Measurements from ENCODE around the gene INHA. TPM values are rescaled to one million over a fixed set of nuclear protein-coding genes. Genes with fewer than 3 reads are reported as not detected.

Gene INHA
- total RNA-seq, 1 experiment from 2014 or later: 0.80 TPM

GRCh38 chr2:219611306-219611705, 39.2 kb downstream of the INHA start:
- no peak overlapping the region for H3K27ac Mint-ChIP-seq (ENCODE audit: unreplicated experiment)
- no peak for DNase-seq
- TF ChIP-seq, protein P1, sequence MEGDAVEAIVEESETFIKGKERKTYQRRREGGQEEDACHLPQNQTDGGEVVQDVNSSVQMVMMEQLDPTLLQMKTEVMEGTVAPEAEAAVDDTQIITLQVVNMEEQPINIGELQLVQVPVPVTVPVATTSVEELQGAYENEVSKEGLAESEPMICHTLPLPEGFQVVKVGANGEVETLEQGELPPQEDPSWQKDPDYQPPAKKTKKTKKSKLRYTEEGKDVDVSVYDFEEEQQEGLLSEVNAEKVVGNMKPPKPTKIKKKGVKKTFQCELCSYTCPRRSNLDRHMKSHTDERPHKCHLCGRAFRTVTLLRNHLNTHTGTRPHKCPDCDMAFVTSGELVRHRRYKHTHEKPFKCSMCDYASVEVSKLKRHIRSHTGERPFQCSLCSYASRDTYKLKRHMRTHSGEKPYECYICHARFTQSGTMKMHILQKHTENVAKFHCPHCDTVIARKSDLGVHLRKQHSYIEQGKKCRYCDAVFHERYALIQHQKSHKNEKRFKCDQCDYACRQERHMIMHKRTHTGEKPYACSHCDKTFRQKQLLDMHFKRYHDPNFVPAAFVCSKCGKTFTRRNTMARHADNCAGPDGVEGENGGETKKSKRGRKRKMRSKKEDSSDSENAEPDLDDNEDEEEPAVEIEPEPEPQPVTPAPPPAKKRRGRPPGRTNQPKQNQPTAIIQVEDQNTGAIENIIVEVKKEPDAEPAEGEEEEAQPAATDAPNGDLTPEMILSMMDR (IDR thresholded peaks at IDR 0.05; ENCODE audit: unreplicated experiment): no peak
- CTCF ChIA-PET: no interaction called here
- H3K36me3 Mint-ChIP-seq (ENCODE audit: insufficient read depth, unreplicated experiment): peaks cover 21% of the 10 kb centered on the region
- no peaks in the 10 kb centered on the region for H3K27me3 Mint-ChIP-seq (ENCODE audit: unreplicated experiment)
- BruUV-seq (replicated peaks): no TSS peak
- no peak overlapping the region for H3K4me3 Mint-ChIP-seq (ENCODE audit: low read depth, unreplicated experiment)
- H3K9me3 Mint-ChIP-seq (ENCODE audit: low read depth, unreplicated experiment): no peaks in the 10 kb centered on the region
- intact Hi-C loops (cut with micrococcal nuclease; ENCODE audit: unreplicated experiment): no loop called here
- H3K4me1 Mint-ChIP-seq (ENCODE audit: low read depth, unreplicated experiment): no peaks in the 10 kb centered on the region

- no peak overlapping the region for H3K4me3 Mint-ChIP-seq (ENCODE audit: low read depth, unreplicated experiment)
- no peak for DNase-seq
- no peaks in the 10 kb centered on the region for H3K27me3 Mint-ChIP-seq (ENCODE audit: unreplicated experiment)
- BruUV-seq (replicated peaks): no TSS peak
- CTCF ChIA-PET: no interaction called here
- peaks cover 19% of the 10 kb centered on the region for H3K36me3 Mint-ChIP-seq (ENCODE audit: insufficient read depth, unreplicated experiment)
- intact Hi-C loops (cut with micrococcal nuclease; ENCODE audit: unreplicated experiment): no loop called here
- no peak overlapping the region for H3K27ac Mint-ChIP-seq (ENCODE audit: unreplicated experiment)
- no peaks in the 10 kb centered on the region for H3K9me3 Mint-ChIP-seq (ENCODE audit: low read depth, unreplicated experiment)
- H3K4me1 Mint-ChIP-seq (ENCODE audit: low read depth, unreplicated experiment): no peaks in the 10 kb centered on the region
- TF ChIP-seq, protein P1 (IDR thresholded peaks at IDR 0.05; ENCODE audit: unreplicated experiment): no peak
These were observed 39.9 kb downstream of the INHA start for GRCh38 chr2:219611866-219612576.

GRCh38 chr2:219612577-219613286, 40.6 kb downstream of the INHA start:
- BruUV-seq (replicated peaks): no TSS peak
- CTCF ChIA-PET: no interaction called here
- Mint-ChIP-seq H3K27ac (ENCODE audit: unreplicated experiment) (no peak overlapping the region), H3K4me3 (ENCODE audit: low read depth, unreplicated experiment) (no peak overlapping the region), H3K4me1 (ENCODE audit: low read depth, unreplicated experiment) (no peaks in the 10 kb centered on the region), H3K9me3 (ENCODE audit: low read depth, unreplicated experiment) (no peaks in the 10 kb centered on the region), H3K36me3 (ENCODE audit: insufficient read depth, unreplicated experiment) (peaks cover 19% of the 10 kb centered on the region), H3K27me3 (ENCODE audit: unreplicated experiment) (no peaks in the 10 kb centered on the region)
- no peak for DNase-seq
- intact Hi-C loops (cut with micrococcal nuclease; ENCODE audit: unreplicated experiment): no loop called here
- TF ChIP-seq, protein P1 (IDR thresholded peaks at IDR 0.05; ENCODE audit: unreplicated experiment): no peak

- Mint-ChIP-seq H3K9me3 (ENCODE audit: low read depth, unreplicated experiment) (no peaks in the 10 kb centered on the region), H3K27ac (ENCODE audit: unreplicated experiment) (no peak overlapping the region), H3K27me3 (ENCODE audit: unreplicated experiment) (no peaks in the 10 kb centered on the region), H3K4me3 (ENCODE audit: low read depth, unreplicated experiment) (no peak overlapping the region), H3K36me3 (ENCODE audit: insufficient read depth, unreplicated experiment) (peaks cover 19% of the 10 kb centered on the region), H3K4me1 (ENCODE audit: low read depth, unreplicated experiment) (peaks cover under 1% of the 10 kb centered on the region)
- no peak for DNase-seq
- BruUV-seq (replicated peaks): no TSS peak
- TF ChIP-seq, protein P1 (IDR thresholded peaks at IDR 0.05; ENCODE audit: unreplicated experiment): no peak
- intact Hi-C loops (cut with micrococcal nuclease; ENCODE audit: unreplicated experiment): no loop called here
- CTCF ChIA-PET: interaction anchor here (1.0 kb wide), 1 partner anchor 27 kb away, joined by 3 read pairs; no protein-coding TSS in a partner anchor
These were observed 41.5 kb downstream of the INHA start for GRCh38 chr2:219613461-219614070.
